ENCODE measurements around the gene PTBP3. TPM values are rescaled to one million over a fixed set of nuclear protein-coding genes. Genes with fewer than 3 reads are reported as not detected.

PTBP3 gene
- total and polyA plus RNA-seq, 2 of the 13 experiments (the other 11 are each of a cell fraction or from before 2014, with no cell fraction given): 52.8 to 61.1 TPM

- TF ChIP-seq NFYC (CRISPR knock-in tag; IDR thresholded peaks at IDR 0.05): no peak
- TF ChIP-seq PREB (CRISPR knock-in tag; IDR thresholded peaks at IDR 0.05): no peak
- TF ChIP-seq, protein P1, sequence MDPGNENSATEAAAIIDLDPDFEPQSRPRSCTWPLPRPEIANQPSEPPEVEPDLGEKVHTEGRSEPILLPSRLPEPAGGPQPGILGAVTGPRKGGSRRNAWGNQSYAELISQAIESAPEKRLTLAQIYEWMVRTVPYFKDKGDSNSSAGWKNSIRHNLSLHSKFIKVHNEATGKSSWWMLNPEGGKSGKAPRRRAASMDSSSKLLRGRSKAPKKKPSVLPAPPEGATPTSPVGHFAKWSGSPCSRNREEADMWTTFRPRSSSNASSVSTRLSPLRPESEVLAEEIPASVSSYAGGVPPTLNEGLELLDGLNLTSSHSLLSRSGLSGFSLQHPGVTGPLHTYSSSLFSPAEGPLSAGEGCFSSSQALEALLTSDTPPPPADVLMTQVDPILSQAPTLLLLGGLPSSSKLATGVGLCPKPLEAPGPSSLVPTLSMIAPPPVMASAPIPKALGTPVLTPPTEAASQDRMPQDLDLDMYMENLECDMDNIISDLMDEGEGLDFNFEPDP (CRISPR knock-in tag; conservative IDR thresholded peaks at IDR 0.05): no peak
- TF ChIP-seq ZNF460 (CRISPR knock-in tag; IDR thresholded peaks at IDR 0.05; ENCODE audit: borderline replicate concordance): no peak
- TF ChIP-seq, protein P2, sequence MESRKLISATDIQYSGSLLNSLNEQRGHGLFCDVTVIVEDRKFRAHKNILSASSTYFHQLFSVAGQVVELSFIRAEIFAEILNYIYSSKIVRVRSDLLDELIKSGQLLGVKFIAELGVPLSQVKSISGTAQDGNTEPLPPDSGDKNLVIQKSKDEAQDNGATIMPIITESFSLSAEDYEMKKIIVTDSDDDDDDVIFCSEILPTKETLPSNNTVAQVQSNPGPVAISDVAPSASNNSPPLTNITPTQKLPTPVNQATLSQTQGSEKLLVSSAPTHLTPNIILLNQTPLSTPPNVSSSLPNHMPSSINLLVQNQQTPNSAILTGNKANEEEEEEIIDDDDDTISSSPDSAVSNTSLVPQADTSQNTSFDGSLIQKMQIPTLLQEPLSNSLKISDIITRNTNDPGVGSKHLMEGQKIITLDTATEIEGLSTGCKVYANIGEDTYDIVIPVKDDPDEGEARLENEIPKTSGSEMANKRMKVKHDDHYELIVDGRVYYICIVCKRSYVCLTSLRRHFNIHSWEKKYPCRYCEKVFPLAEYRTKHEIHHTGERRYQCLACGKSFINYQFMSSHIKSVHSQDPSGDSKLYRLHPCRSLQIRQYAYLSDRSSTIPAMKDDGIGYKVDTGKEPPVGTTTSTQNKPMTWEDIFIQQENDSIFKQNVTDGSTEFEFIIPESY (CRISPR knock-in tag; IDR thresholded peaks at IDR 0.05): no peak
- peak; percentile 77 for TF ChIP-seq CREB1 (IDR thresholded peaks at IDR 0.05)
- peak; percentile 74 for TF ChIP-seq CREB1 (CRISPR knock-in tag; IDR thresholded peaks at IDR 0.05)
- no peak for TF ChIP-seq ZNF737 (CRISPR knock-in tag; IDR thresholded peaks at IDR 0.05; ENCODE audit: borderline replicate concordance)
- TF ChIP-seq ZNF296 (CRISPR knock-in tag; conservative IDR thresholded peaks at IDR 0.05): no peak
- peak; percentile 83 for TF ChIP-seq ASH2L (IDR thresholded peaks at IDR 0.05; ENCODE audit: insufficient read length, low read depth, low read length)
- TF ChIP-seq, protein P3, sequence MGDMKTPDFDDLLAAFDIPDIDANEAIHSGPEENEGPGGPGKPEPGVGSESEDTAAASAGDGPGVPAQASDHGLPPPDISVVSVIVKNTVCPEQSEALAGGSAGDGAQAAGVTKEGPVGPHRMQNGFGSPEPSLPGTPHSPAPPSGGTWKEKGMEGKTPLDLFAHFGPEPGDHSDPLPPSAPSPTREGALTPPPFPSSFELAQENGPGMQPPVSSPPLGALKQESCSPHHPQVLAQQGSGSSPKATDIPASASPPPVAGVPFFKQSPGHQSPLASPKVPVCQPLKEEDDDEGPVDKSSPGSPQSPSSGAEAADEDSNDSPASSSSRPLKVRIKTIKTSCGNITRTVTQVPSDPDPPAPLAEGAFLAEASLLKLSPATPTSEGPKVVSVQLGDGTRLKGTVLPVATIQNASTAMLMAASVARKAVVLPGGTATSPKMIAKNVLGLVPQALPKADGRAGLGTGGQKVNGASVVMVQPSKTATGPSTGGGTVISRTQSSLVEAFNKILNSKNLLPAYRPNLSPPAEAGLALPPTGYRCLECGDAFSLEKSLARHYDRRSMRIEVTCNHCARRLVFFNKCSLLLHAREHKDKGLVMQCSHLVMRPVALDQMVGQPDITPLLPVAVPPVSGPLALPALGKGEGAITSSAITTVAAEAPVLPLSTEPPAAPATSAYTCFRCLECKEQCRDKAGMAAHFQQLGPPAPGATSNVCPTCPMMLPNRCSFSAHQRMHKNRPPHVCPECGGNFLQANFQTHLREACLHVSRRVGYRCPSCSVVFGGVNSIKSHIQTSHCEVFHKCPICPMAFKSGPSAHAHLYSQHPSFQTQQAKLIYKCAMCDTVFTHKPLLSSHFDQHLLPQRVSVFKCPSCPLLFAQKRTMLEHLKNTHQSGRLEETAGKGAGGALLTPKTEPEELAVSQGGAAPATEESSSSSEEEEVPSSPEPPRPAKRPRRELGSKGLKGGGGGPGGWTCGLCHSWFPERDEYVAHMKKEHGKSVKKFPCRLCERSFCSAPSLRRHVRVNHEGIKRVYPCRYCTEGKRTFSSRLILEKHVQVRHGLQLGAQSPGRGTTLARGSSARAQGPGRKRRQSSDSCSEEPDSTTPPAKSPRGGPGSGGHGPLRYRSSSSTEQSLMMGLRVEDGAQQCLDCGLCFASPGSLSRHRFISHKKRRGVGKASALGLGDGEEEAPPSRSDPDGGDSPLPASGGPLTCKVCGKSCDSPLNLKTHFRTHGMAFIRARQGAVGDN (CRISPR knock-in tag; IDR thresholded peaks at IDR 0.05): peak; percentile 91
- TF ChIP-seq ZNF382 (CRISPR knock-in tag; IDR thresholded peaks at IDR 0.05; ENCODE audit: borderline replicate concordance): no peak
- no peak for TF ChIP-seq PBX2 (CRISPR knock-in tag; IDR thresholded peaks at IDR 0.05)
- TF ChIP-seq GABPB1 (CRISPR knock-in tag; IDR thresholded peaks at IDR 0.05): peak; percentile 60
- TF ChIP-seq CENPT (CRISPR knock-in tag; IDR thresholded peaks at IDR 0.05; ENCODE audit: low read depth): no peak
Observed at GRCh38 chr9:112379177-112380101, 46.0 kb upstream of the PTBP3 start (continued).
